SH-SY5Y (cell line): ENCODE measurements around the gene AEBP2.

Experiments
- GATA2 ChIP-seq: IDR thresholded peaks from 2 replicates; pipeline ENCODE4 v1.6.1; 2011; ENCODE audit warnings: mild to moderate bottlenecking, low read depth, low read length
- GATA3 ChIP-seq: IDR thresholded peaks from 2 replicates; pipeline ENCODE4 v1.6.1; 2011; ENCODE audit warnings: low read depth, mild to moderate bottlenecking, low read length, moderate library complexity

GRCh38 chr12:19465711-19466110 is 26.4 kb downstream of the AEBP2 start:
- TF ChIP-seq GATA2 = no peak
- no peak for TF ChIP-seq GATA3
